ENCODE results near the gene WDR35.

Gene WDR35

DNA sequence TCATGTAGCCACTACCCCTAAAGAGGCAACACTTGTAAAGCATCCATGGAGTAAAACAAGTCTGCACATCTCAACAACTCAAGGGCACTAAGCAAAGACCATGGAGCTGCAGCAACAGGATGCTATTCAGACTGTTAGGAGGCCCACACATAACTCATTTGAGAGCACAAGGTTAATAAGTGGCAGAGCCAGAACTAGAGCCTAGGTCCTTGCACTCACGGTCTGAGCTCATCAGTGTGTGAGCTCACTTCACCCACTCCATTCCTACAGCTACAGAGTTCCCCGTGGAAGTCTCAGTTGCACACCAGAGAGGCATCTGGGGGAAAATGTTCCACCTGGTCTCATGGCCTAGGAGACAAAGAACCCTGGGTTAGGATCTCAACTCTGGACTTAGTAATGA is 123.1 kb downstream of the WDR35 start:
- DNase-seq, result no peak

GRCh38 chr2:19865151-19865550 is 124.8 kb downstream of the WDR35 start:
- no peak for DNase-seq

GRCh38 chr2:19864381-19864780 is 125.5 kb downstream of the WDR35 start:
- no peak for DNase-seq

DNA sequence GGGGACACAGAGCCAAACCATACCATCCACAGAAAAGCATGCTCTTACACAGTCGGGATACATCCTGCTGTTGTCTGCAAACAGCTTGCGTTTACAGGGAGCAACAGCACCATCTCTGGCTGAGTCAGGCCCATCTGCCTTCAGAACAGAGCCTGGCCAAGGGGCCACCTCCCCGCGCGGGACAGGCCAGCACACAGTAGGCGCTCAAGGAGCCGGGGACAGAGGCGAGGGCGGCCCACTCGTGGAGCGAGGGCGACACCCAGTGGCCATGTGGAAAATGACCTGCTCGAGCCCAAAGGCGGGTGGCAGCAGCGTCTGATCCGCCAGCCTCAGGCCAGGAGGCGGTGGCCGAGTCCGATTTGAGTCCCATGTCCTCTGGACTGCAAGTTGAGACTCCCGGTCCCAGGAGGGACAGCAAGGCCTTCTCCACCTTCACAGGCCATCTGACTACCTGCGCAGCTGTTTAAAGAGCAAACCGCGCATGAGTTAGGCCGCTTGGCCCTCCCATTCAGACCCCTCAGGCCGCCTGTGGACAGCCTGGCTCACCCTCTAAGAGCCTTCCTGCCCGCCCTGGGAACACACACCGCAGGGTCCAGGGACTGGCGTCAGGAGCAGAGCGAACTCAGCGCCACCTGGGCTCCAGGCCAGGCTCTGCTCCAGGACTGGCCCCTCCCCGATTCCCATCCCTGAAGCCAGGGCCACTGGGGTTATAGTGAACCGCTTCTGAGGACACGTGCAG is 126.4 kb downstream of the WDR35 start:
- no peak for DNase-seq

GRCh38 chr2:19861813-19862212 is 128.1 kb downstream of the WDR35 start:
- no peak for DNase-seq

Data from NCI-H446 treated with DMSO at 0.1 percent for 48 hours (cell line).